HG02678 (cell line): ENCODE data around the gene SOCS7.

Source experiments
- ATAC-seq: cut with Tn5 transposase; IDR thresholded peaks from one replicate; pipeline ENCODE4 v1.9.1; 2021; ENCODE audit warnings: mild to moderate bottlenecking, moderate library complexity; ENCODE audit not compliant: unreplicated experiment

The SOCS7 gene

GRCh38 chr17:38336838-38337237, 14.8 kb upstream of the SOCS7 start:
- no peak for ATAC-seq

GRCh38 chr17:38338053-38338452, 13.6 kb upstream of the SOCS7 start:
- ATAC-seq, result no peak

- ATAC-seq, result no peak
These were observed 13.1 kb upstream of the SOCS7 start for GRCh38 chr17:38338535-38338934.

DNA sequence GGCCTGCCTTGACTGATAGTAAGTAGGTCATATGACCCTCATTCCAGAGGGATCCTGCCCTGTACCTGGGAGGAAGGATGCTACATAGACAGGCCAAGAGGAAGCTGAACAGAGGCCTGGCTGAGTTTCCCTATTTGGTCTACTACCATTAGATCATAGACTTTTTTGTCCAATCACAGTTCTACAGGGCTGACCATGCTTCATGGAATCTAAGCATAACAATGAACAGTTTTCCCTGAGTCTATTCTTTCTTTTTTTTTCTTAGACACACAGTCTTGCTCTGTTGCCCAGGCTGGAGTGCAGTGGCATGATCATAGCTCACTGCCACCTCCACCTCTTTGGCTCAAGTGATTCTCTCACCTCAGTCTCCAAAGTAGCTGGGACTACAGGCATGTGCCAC, 11.8 kb upstream of the SOCS7 start:
- no peak for ATAC-seq

DNA sequence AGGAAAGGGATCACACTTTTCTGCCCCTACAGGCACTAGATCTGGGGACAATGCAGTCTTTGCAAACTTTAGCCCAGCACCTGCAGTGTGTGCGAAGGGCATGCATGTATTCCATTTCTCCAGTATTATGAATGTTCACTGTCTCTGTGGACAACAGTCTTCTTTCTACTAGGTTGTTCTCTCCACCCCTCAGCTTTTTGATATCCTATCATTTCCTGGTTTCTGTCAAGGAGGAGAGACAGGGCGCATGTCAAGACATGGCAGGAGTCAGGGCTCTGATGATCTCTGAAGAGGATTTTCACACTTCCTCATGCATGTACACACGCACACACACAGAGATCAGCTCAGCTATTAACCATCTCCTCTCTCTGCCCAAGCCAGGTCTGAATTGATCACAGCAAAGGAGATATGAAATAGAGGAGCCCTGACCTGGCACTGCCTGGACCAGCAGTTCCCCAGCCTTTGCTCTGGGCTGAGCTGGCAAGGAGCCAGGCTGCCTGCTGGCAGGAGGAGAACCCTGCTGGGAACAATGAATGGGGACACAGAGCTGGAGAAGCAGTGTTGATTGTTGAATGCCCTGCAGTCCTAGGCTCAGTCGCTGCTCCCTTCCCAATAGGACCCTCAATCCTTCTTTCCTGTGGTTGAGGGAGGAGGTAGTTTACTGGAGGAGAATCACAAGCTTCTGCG, 10.5 kb upstream of the SOCS7 start:
- ATAC-seq, result no peak

- ATAC-seq, result no peak
These were observed 8.6 kb upstream of the SOCS7 start for GRCh38 chr17:38342886-38343607.

- ATAC-seq, result no peak
These were observed 7.8 kb upstream of the SOCS7 start, which contains the start of gene GPR179 for GRCh38 chr17:38343608-38344419. Gene GPR179, minus strand, starts transcription at chr17:38343956. Its CDS starts 167 bp downstream, at chr17:38343789.

DNA sequence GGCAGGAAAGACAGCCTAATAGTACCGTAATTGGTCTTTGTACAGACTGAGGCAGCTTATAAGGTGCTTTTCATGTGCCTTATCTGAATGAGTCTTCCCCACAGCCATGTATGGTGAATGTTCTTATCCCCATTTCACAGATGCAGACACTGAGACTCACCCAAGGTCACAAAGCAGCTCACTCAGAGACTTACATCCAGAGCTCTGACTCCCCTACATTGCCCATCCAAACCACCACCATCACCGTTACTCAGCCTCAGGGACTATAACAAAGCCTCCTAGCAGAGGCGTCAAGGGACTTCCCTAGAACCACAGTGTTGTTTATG, 7.3 kb upstream of the SOCS7 start:
- no peak for ATAC-seq

- ATAC-seq, result no peak
These were observed 5.9 kb upstream of the SOCS7 start for GRCh38 chr17:38345743-38346142.

DNA sequence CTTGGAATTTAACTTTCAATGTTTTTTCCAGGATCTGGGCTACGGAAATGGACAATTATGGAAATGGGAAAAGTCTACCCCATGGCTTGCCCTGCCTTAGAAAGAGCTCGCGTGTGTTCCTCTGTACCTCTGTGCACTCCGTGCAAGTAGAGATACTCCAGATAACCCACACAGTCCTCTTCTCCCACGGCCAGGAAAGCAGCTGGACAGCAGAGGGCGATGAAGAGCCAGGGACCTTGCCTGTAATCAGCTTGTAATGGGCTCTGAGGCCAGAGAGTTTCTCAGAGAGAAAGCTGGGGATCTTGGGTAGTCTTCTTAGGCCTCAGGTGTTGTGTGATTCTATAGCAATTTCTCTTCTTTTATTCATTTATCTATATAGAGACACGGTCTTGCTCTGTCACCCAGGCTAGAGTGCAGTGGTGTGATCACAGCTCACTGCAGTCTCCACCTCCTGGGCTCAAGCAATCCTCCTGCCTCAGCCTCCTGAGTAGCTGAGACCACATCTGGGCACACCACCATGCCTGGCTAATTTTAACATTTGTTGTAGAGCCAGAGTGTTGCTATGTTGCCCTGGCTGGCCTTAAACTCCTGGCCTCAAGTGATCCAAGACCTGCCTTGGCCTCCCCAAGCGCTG, 2.4 kb upstream of the SOCS7 start:
- ATAC-seq, result no peak

GRCh38 chr17:38350035-38350434, 1.6 kb upstream of the SOCS7 start:
- no peak for ATAC-seq

- no peak for ATAC-seq
These were observed 821 bp downstream of the SOCS7 start for GRCh38 chr17:38352245-38353085.

- ATAC-seq, result no peak
These were observed 1.5 kb downstream of the SOCS7 start for GRCh38 chr17:38353086-38353604.

GRCh38 chr17:38353668-38354067, 2.0 kb downstream of the SOCS7 start:
- no peak for ATAC-seq

GRCh38 chr17:38354466-38354865, 2.8 kb downstream of the SOCS7 start:
- no peak for ATAC-seq

DNA sequence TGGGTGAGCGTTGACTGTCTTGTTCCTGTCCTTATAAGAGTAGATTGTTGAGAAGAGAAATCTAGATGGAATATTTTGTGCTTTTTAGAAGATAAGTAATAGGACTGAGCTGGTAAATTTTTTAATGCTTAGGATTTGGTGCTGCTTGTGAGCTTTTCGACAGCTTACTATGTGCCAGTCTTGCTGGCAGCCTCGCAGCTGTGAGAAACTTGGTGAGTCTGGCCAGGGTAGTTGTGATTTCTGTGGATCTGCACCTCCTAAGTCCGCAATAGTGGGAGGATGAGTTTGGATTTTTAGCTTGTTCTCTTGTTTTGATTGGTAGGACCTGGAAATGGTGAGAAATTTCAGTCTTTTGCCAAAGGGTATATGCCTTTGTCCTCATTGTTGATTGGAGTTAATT, 3.6 kb downstream of the SOCS7 start:
- ATAC-seq, result no peak

GRCh38 chr17:38357486-38358123, 6.0 kb downstream of the SOCS7 start:
- ATAC-seq, result no peak

- ATAC-seq, result no peak
These were observed 7.2 kb downstream of the SOCS7 start for GRCh38 chr17:38358586-38359513.
